ENCODE data around the gene IDI1. TPM values are rescaled to one million over a fixed set of nuclear protein-coding genes. Genes with fewer than 3 reads are reported as not detected.
"Not testable (repeated sequence)": the region's sequence is repeated elsewhere in the genome, so short reads cannot be mapped to it uniquely, and the experiment has no call there.

IDI1 gene
- polyA plus RNA-seq, 3 donors: 15.9 to 54.2 (median 49.9) TPM

- no peak overlapping the region for H3K27ac ChIP-seq (ENCODE audit: low read depth, low read length)
- WGBS, 3 donors: 79 to 90% (median 79%) methylated on average over 10 of the region's 10 CpGs
Measured at GRCh38 chr10:1068380-1069361, 19.8 kb upstream of the IDI1 start.

- WGBS, 3 donors: 89 to 92% (median 91%) methylated on average over 8 of the region's 8 CpGs
- H3K27ac ChIP-seq (ENCODE audit: low read depth, low read length): not testable (repeated sequence)
Measured at GRCh38 chr10:1066734-1067133, 17.8 kb upstream of the IDI1 start.

- WGBS, 3 donors: 71 to 90% (median 75%) methylated on average over 4 of the region's 4 CpGs
- H3K27ac ChIP-seq (ENCODE audit: low read depth, low read length): no peak overlapping the region
Measured at GRCh38 chr10:1064964-1065247, 16.0 kb upstream of the IDI1 start.

- H3K27ac ChIP-seq (ENCODE audit: low read depth, low read length): no peak overlapping the region
- WGBS, 3 donors: 48 to 87% (median 49%) methylated on average over 7 of the region's 7 CpGs
Measured at GRCh38 chr10:1063232-1063865, 14.4 kb upstream of the IDI1 start.

GRCh38 chr10:1061930-1062774, 13.2 kb upstream of the IDI1 start:
- 71 to 83% (median 82%) methylated on average over 7 of the region's 7 CpGs for WGBS, 3 donors
- no peak overlapping the region for H3K27ac ChIP-seq (ENCODE audit: low read depth, low read length)

GRCh38 chr10:1059902-1060301, 11.0 kb upstream of the IDI1 start:
- H3K27ac ChIP-seq (ENCODE audit: low read depth, low read length): no peak overlapping the region
- 94 to 96% (median 94%) methylated on average over 8 of the region's 8 CpGs for WGBS, 3 donors

GRCh38 chr10:1058017-1058416, 9.1 kb upstream of the IDI1 start:
- WGBS, 3 donors: 33 to 59% (median 57%) methylated on average over 7 of the region's 7 CpGs
- no peak overlapping the region for H3K27ac ChIP-seq (ENCODE audit: low read depth, low read length)

- peak overlapping the region; percentile 52 for H3K27ac ChIP-seq (ENCODE audit: low read depth, low read length)
- 0 to 1% (median 1%) methylated on average over 21 to 26 of the region's 26 CpGs for WGBS, 3 donors
Measured at GRCh38 chr10:1057106-1057657, 8.3 kb upstream of the IDI1 start.

- 0 to 1% (median 0%) methylated on average over 80 to 87 of the region's 87 CpGs for WGBS, 3 donors
- peak within 1 kb of the TSS; percentile 84 for H3K27ac ChIP-seq (ENCODE audit: low read depth, low read length)
Measured at GRCh38 chr10:1056326-1057105, 7.6 kb upstream of the IDI1 start, which contains the start of gene WDR37. Gene WDR37, plus strand, starts transcription at chr10:1056385. Its CDS starts 15,771 bp downstream, at chr10:1072156.

- WGBS, 3 donors: 54 to 65% (median 64%) methylated on average over 6 of the region's 6 CpGs
- no peak overlapping the region for H3K27ac ChIP-seq (ENCODE audit: low read depth, low read length)
Measured at GRCh38 chr10:1054684-1055083, 5.8 kb upstream of the IDI1 start.

- no peak overlapping the region for H3K27ac ChIP-seq (ENCODE audit: low read depth, low read length)
- WGBS, 3 donors: 52 to 64% (median 60%) methylated on average over 4 of the region's 4 CpGs
Measured at GRCh38 chr10:1050554-1050953, 1.6 kb upstream of the IDI1 start.

GRCh38 chr10:1050145-1050544, 1.2 kb upstream of the IDI1 start:
- WGBS, 3 donors: 12 to 55% (median 48%) methylated on average over 5 of the region's 5 CpGs

GRCh38 chr10:1049425-1049958, 573 bp upstream of the IDI1 start:
- peak overlapping the region; percentile 75 for H3K27ac ChIP-seq (ENCODE audit: low read depth, low read length)

More at GRCh38 chr10:1050145-1050544, 1.2 kb upstream of the IDI1 start:
- H3K27ac ChIP-seq (ENCODE audit: low read depth, low read length): no peak overlapping the region

GRCh38 chr10:1048349-1048731, 579 bp downstream of the IDI1 start:
- WGBS, 3 donors: 0 to 1% (median 0%) methylated on average over 36 to 37 of the region's 37 CpGs
- H3K27ac ChIP-seq (ENCODE audit: low read depth, low read length): peak overlapping the region; percentile 75

More at GRCh38 chr10:1049425-1049958, 573 bp upstream of the IDI1 start:
- WGBS, 3 donors: 0 to 1% (median 1%) methylated on average over 34 of the region's 34 CpGs

GRCh38 chr10:1047937-1048336, 982 bp downstream of the IDI1 start:
- H3K27ac ChIP-seq (ENCODE audit: low read depth, low read length): peak overlapping the region; percentile 75
- WGBS, 3 donors: 4 to 6% (median 5%) methylated on average over 15 of the region's 15 CpGs

- H3K27ac ChIP-seq (ENCODE audit: low read depth, low read length): no peak overlapping the region
- 78 to 83% (median 82%) methylated on average over 6 of the region's 6 CpGs for WGBS, 3 donors
Measured at GRCh38 chr10:1045415-1045814, 3.5 kb downstream of the IDI1 start.

GRCh38 chr10:1044964-1045363, 4.0 kb downstream of the IDI1 start:
- WGBS, 3 donors: 53 to 78% (median 72%) methylated on average over 4 of the region's 4 CpGs
- no peak overlapping the region for H3K27ac ChIP-seq (ENCODE audit: low read depth, low read length)

Measured in adipose tissue (tissue), 3 donors.